Epithelial cell of esophagus (primary cell): ENCODE data around the gene ITGA1.

ENCODE experiments used
- DNase-seq: peaks from one replicate; pipeline ENCODE4 v3.0.0; 2010; ENCODE audit warnings: low read depth
- H3K4me3 ChIP-seq: 2 replicates; pipeline ENCODE4 v1.5.1; 2011; ENCODE audit warnings: mild to moderate bottlenecking, low read length, control low read depth
- TF ChIP-seq, protein P1 (sequence below): IDR thresholded peaks from 2 replicates; pipeline ENCODE4 v1.5.1; 2011; ENCODE audit warnings: low read depth, mild to moderate bottlenecking, low read length, control low read depth, inconsistent platforms; ENCODE audit not compliant: insufficient read depth; ENCODE audit errors: missing control alignments

Gene ITGA1

DNA sequence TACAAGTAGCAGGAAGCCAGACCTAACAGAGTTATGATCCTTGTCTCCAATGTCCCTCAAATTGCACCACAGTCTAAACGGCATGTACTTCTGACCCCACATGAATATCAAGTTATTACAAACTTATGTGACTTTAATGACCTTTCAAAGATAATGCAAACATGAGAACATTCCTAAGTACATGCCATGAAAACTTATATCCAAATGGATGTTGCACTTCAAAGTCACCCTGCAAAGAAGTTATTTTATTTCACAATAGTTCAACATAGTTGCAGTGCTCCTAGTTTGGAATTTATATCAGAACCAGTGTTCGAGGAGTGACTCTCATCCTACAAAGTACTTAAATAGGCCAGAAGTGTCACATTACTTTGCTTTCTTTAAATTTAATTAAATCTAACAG is 41.2 kb upstream of the ITGA1 start:
- DNase-seq, result no peak
- no peak overlapping the region for H3K4me3 ChIP-seq
- TF ChIP-seq, protein P1, sequence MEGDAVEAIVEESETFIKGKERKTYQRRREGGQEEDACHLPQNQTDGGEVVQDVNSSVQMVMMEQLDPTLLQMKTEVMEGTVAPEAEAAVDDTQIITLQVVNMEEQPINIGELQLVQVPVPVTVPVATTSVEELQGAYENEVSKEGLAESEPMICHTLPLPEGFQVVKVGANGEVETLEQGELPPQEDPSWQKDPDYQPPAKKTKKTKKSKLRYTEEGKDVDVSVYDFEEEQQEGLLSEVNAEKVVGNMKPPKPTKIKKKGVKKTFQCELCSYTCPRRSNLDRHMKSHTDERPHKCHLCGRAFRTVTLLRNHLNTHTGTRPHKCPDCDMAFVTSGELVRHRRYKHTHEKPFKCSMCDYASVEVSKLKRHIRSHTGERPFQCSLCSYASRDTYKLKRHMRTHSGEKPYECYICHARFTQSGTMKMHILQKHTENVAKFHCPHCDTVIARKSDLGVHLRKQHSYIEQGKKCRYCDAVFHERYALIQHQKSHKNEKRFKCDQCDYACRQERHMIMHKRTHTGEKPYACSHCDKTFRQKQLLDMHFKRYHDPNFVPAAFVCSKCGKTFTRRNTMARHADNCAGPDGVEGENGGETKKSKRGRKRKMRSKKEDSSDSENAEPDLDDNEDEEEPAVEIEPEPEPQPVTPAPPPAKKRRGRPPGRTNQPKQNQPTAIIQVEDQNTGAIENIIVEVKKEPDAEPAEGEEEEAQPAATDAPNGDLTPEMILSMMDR, result no peak

DNA sequence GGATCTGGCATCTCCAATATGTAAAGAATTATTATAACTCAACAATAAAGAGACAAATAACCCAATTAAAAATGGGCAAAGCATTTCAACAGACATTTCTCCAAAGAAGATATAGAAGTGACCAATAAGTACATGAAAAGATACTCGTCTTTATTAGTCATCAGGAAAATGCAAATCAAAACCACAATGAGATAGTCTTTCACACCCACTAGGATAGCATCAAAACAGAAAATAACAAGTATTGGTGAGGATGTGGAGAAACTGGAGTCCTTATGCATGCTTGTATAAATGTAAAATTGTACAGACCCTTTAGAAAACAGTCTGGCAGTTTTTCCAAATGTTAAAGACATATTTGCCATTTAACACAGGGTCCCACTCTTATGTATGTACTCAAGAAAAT is 39.1 kb upstream of the ITGA1 start:
- no peak for DNase-seq
- H3K4me3 ChIP-seq, result no peak overlapping the region
- TF ChIP-seq, protein P1, result no peak

DNA sequence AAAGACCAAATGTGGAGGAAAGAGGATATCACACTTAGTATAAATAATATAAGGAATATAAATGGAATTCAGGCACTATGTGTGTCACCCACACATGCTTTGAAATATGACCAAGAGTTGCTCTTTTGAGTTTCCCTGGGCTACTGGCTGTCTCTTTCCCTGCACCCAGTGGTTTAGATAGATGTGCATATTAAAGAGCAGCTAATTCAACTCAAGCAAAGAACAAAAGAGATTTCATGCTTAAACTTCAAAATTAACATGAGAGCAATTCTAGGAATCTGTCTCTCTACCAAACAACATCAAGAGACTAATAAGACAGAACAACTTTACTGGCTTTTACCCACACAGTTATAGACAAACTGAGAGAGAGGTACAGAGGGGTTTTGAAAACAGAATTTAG is 38.0 kb upstream of the ITGA1 start:
- no peak for DNase-seq
- TF ChIP-seq, protein P1, result no peak
- H3K4me3 ChIP-seq, result no peak overlapping the region

DNA sequence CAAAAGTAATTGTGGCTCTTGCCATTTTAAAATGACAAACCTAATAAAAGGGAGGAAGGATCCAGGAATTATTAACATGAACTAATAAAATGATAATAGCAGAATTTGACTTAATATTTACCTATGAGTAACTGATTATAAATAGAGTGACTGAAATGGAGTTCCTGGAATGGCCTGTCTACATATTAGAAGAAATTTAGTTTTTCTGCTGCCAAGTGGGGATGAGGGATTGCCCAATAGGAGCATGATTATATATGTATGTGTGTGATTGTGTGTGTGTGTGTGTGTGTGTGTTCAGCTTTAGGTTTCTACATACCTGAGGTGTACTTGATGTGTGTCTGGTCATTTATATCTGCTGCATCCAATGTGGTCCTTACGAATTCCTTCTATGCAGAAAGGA is 36.6 kb upstream of the ITGA1 start:
- TF ChIP-seq, protein P1, result no peak
- H3K4me3 ChIP-seq, result no peak overlapping the region
- DNase-seq, result no peak

DNA sequence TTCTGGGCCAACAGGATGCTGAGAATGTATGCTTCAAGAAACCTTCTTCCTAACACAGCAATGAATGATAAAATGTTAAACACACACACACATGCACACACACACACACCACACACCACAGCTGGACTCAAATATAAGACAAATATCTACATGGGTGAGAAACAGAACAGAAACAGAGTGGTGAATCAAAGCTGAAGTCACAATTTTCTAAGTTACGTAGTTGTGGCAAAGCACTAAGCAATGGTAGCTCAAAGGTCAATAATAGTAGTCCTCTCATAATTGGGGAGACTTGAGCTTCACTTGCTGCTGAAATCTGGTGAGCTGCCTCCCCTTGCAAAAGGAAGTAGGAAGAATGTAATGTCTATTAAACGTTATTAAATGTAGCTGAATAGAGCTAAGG is 33.7 kb upstream of the ITGA1 start:
- TF ChIP-seq, protein P1, result no peak

DNA sequence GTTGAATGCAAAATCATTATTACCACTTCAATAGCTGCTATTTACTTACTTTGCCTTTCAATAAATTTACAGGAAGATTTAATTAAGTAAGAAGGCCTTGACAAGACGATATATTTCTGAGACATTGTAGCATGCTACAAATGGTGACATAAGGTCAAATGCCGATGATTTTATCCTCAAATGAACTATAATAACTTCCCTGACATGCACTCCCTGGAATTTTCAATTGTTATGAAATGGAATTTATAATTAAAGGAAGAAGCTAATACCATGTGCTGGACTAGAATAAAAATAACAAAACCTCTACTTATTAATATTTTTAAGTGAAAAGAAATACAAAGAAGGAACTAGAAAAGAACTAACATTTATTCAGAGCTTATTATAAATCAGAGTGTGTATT is 30.2 kb upstream of the ITGA1 start:
- DNase-seq, result no peak
- TF ChIP-seq, protein P1, result no peak

More for the DNA sequence above, 33.7 kb upstream of the ITGA1 start:
- DNase-seq, result no peak
- H3K4me3 ChIP-seq, result no peak overlapping the region

DNA sequence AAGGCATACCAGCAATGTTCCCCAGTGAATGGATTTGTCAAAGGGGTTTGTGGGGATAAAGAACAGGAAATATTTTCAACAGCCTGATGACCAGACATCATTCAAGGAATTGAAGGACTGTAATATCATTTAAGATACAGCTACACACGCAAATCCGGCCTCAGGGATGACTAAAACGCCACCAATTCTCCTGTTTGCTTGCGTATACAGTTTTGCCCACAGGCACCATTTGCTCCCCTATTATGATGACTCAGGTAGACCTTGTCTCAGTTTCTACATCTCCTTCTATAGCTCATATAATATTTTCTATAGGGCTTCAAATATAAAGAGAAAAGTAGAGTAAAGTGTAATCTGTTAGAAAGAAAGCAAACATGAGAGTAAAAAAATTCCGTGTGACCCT is 29.7 kb upstream of the ITGA1 start:
- peak; percentile 64 for DNase-seq
- TF ChIP-seq, protein P1, result no peak
- no peak overlapping the region for H3K4me3 ChIP-seq

More for the DNA sequence above, 30.2 kb upstream of the ITGA1 start:
- no peak overlapping the region for H3K4me3 ChIP-seq
